ENCODE results near the gene SEMA6B.

DNA sequence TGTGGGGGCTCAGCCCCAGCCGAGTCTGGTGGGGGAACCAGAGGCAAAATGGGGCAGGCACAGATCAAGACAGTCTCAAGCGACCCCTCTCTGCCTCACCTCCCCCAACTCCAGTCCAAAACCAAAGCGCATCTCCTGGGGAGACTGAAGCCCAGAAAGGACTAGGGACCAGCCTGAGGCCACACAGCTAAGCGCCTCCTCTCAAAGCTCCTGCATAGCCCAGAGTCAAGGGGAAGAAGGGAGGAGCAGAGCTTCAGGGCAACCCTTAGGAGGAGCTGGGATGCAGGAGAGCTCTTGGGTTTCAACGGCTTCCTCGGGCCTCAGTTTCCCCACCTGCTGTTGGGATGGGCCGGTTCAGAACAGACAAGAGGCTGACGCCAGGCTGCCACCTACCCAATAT lies 19.9 kb upstream of the SEMA6B start:
- TF ChIP-seq POLR2AphosphoS5 (IDR thresholded peaks at IDR 0.05; ENCODE audit: low read depth, low read length) = no peak
- TF ChIP-seq TAF1 (IDR thresholded peaks at IDR 0.05; ENCODE audit: low read depth, low read length) = no peak
- TF ChIP-seq POLR2A (IDR thresholded peaks at IDR 0.05; ENCODE audit: low read depth, low read length) = no peak
- TF ChIP-seq SPI1 (IDR thresholded peaks at IDR 0.05; ENCODE audit: low read depth, low read length) = no peak
- no peak for TF ChIP-seq PAX5 (IDR thresholded peaks at IDR 0.05; ENCODE audit: insufficient read depth, low read length, severe bottlenecking)
